HG03175 (cell line): Measurements from ENCODE around the gene CD300LF.

Source experiments
- ATAC-seq: cut with Tn5 transposase; IDR thresholded peaks from one replicate; pipeline ENCODE4 v1.9.1; 2021; ENCODE audit warnings: mild to moderate bottlenecking, moderate library complexity; ENCODE audit not compliant: unreplicated experiment

Gene CD300LF

DNA sequence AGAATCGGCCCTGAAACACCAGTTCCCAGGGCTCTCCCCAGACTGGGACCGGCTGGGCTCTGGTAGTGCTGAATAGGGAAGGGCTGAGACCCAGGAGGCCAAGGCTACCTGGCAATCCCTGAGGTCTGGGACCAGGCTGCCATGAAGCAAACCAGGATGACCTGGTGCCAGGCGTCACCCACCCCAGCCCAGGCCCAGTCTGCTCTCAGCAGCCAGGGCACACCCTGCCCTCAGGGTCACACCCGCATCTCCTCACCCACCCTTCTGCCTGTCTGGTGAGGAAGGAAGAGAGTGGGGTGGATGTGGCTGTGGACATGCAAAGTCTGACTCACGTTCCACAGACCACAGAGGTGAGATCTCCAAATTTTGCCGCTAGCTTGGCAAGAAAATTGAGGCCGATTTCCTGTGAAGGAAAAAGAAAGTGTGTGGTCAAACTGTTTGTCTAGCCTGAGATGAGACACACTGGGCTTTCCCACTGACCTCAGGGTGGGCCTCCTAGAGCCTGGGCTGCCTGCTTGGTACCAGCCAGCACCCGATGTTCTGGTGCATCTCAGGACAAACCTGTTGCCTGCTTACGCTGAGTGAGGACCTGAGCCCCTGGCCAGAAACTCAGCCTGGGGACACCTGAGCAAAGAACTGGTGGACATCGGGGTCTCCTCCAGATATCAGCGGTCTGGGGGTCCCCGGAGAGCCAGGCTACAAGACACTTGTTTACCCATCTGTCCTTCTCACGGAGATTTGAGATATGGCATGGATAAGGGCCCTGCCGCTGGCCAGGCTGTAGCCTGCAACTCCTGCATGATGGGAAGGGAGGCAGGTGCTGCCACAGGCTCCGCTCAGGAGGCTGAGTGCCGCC, 18.0 kb upstream of the CD300LF start:
- ATAC-seq: peak; percentile 60

DNA sequence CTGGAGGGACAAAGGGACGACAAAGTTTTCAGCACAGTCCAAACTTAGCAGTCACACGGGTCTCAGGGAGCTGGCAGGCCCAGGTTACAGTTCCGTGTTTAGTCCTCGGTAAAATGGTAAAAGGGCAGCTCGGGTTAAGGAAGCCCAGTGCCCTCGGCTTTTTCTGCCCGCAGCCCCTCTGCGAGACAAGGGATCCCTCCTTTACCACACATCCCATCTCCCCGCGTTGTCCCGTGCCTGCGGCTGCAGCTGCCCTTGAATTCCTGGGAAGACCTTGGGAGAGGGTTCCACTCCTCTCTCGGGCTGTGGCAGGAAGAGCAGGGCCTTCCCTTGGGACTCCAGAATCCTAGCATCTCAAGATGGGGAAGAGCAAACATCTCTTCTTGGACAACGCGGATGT, 17.1 kb upstream of the CD300LF start:
- ATAC-seq: no peak

DNA sequence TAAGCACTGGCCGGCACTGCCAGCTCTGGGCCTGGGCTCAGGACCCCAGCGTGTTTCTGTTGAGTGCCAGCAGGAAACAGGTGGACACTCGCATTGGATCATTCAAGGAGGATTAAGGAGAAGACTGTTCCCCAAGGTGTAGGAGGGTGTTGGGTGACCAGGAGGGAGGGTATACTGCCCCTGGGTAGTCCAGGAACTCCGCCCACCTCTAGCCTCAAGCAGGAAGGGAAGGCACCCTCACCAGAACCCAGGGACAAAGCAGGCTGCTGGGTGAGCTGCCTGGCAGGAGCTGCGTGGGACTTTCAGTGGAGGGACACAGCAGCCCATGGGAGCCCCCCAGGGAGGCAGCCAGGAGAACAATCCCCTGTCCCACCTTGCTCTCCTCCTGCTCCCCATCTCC, 16.6 kb upstream of the CD300LF start:
- ATAC-seq: no peak

DNA sequence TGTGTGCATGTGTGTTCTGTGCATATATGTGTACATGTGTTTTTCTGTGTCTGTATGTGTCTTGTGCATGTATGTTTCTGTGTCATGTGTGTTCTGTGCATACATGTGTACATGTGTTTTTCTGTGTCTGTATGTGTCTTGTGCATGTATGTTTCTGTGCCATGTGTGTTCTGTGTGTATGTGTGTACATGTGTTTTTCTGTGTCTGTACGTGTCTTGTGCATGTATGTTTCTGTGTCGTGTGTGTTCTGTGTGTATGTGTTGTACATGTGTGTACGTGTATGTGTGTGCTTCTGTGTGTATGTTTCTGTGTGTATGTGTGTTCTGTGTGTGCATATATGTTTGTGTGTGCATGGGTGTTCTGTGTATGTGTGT, 16.0 kb upstream of the CD300LF start:
- no peak for ATAC-seq

DNA sequence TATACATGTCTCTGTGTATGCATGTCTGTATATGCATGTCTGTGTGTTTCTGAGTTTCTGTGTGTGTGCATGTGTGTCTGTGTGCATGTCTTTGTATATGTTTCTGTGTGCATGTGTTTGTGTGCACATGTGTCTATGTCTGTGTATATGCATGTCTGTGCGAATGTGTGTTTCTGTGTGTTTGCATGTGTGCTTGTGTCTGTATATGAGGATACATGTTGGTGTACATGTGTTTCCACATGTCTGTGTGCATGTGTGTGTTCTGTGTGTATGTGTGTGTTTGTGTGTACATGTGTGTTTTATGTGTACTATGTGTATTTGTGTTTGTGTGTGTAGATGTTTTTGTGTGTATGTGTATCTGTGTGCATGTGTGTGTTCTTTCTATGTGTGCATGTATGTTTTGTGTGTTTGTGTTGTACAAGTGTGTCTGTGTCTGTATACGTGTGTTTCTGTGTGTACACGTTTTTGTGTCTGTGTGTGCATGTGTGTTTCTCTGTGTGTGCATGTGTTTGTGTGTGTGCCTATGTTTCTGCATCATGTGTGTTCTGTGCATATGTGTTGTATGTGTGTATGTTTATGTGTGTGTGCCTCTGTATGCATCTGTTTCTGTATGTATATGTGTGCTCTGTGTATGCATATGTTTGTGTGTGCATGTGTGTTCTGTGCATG, 15.4 kb upstream of the CD300LF start:
- ATAC-seq: no peak

DNA sequence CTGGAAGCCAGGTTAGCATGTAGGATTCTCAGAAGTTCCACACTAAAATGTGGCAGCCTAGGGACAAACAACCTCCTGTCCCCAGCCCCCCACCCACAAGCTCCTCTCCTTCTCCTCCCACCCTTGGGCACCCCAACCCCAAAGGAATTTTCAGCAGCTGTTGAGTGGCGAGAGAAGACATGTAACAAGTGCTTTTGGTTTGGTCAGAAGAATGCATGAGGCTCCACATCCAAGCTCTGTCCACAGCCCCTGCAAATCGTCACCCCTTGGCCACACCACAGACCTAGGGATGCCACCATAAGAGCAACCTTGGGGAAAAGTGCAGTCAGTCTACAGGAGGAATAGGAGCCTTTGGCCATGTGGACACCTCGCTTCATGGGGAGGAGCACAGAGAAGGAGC, 12.4 kb upstream of the CD300LF start:
- no peak for ATAC-seq

DNA sequence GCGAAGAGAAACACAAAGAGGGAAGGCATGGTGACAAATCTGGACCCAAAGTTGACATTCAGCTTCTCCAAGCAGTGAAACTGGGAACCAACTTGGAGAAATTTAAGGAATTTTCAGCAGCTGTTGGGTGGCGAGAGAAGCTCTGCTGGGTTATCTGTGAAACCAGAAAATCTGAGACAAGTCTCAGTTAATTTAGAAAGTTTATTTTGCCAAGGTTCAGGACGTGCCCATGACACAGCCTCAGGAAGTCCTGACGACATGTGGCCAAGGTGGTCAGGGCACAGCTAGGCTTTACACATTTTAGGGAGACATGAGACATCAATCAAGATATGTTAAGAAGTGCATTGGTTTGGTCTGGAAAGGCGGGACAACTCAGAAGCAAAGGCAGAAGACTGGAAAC, 11.2 kb upstream of the CD300LF start:
- no peak for ATAC-seq

DNA sequence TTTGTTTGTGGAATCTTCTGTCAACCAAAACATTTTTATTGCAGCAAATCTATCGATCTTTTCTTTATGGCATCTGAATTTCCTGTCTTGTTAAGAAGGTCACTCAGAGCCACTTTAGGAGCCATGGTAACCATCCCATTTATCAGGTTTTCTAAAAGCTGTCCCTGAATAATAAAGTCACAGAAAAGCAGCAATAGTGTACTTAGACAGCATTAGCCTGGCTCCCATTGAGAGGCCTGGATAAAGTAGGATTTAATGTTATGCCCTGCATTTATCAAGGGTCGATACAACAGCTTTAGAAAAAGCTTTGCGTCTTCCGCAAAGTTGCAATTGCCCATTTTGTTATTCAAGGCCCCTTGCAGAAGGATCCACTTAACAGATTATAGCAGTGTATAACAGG, 10.1 kb upstream of the CD300LF start:
- no peak for ATAC-seq

DNA sequence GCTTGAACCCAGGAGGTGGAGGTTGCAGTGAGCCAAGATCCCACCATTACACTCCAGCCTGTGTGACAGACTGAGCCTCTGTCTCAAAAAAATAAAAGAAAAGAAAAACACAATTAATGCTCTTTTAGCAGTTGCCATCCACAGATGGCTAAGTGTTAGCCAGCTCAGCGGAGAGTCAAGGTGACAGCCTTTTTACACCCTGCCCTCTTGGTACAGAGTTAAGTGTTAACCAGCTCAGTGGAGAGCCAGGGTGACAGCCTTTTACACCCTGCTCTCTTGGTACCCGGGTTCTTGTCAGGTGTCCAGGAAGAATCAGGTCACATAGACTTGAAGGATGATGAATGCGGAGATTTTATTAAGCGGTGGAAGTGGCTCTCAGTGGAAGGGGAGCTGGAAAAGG, 7.8 kb upstream of the CD300LF start:
- ATAC-seq: no peak

DNA sequence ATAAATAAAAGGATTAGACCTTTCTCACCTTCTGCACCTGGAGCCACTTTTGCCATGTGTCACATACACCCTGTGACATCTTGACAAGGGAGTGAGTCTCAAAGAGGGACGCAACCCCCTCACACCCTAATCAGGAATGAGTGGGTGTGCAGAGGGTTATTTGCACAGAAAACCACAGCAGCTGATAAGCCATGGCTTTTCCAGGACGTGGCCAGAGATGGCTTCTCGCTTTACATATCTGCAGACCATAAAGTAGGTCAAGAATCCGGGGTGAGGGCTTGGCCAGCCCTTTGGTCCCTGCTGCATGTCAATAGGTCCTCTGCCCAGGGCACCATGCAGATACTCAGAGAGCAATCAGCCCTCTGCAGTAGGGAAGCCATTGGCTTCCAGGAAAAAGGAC, 2.4 kb upstream of the CD300LF start:
- no peak for ATAC-seq

DNA sequence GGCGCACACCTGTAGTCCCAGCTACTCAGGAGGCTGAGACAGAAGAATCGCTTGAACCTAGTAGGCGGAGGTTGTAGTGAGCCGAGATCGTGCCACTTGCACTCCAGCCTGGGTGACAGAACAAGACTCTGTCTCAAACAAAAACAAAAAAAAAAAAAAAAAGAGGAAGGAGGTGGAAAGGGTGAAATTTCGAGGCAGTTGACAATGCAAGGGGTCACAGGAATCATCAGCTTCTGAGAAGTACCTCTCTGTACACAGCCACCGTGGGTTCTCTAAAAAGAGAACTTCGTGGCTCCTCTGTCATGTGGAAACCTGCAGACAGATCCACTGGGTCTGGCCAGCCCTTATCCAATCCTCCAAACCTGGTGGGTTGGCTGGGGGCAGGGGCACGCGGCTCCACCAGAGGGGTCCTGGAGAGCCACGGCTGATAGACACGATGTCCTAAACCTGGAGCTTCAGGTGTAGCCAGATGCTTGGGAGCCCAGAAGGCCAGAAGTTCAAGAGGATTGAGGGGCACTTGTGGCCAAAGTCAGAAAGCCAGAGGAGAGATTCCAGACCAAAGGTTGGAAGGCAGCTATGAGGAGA, 540 bp upstream of the CD300LF start:
- no peak for ATAC-seq

DNA sequence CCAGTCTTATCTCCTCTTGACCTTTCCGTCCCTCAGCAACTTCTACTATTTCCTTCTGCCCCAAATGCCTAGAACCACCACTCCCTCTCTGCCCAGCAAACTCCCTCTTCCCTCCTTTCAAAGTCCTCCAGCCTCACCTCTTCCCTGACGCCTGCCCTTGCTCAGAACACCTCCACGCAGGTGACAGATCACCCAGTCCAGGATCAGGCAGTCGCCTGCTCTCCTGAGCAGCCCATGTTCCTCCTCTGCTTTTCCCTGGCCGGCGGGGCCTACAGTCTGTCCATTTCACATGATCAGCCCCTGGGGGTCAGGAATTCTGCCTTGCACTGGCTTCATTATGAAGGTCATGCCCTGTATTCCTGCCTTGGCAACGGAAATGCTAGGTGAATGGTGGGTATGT, 422 bp downstream of the CD300LF start:
- ATAC-seq: no peak

DNA sequence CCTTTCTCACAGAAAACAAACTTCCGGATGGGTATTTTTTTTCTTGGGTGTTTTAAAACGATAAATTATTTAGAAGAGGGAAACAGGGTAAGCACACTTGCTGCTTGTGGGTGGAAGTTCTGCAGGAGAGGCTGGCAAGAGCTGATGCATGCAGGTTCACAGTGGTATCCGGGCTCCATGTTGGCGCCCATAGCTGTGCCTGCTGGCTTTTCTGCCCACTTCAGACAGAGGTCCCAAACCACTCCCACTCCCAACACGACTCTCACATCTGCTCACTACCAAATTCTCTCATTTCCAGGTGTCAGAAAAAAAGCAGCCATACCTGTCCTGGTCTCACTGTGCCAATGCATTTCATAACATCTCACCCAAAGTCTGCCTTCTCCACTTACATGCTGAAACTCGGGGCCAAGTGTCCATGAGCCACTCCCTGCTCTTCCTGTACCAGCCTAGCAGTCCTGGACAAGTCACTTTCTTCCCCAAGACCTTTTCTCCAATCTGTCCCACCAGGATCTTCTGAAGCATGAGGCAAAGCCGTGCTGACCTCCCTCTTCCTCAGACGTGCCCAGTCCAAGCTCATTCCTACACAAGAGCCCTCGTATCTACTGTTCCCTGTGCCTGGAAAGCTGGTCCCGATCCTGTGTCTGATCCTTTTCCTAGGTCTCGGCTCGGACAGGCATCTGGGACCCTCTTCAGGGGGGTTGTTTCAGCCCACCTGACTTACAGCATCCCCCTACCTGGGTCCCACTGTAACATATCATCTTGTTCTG, 1.5 kb downstream of the CD300LF start:
- no peak for ATAC-seq

DNA sequence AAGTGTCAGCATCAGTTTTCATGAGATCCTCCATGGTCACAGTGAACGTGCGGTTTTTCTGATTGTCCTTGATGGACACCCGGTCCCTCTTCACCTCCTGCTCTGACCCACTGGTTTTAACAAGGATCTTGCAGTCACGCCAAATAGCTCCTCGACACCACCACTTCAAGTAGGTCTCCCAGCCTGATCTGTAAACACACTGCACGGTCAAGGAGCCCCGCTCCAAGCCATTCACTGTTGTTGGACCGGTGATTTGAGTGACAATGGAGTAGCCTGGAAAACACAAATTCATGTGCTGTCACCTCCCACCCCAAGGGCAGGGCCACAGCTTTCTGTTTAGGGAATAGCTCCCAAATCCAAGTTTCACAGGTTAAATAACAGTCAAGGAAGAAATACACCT, 8.2 kb downstream of the CD300LF start:
- ATAC-seq: no peak

DNA sequence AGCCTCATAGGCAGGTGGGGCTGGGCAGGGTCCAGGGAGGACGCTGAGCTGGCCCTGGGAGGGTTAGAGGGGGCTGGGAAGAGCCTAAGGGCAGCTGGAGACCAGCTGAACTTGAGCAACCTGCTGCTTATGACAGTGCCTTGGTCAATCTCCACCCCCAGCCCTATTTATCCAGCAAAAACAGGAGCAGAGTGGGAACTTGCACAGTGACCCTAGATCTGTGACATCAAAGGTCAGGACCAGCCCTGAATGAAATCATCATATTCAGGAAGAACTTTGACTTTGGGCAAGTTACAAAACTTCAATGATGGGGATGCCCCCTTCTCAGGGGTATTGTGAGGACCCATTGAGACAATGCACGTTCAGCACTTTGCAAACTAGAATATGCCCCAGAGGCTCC, 9.4 kb downstream of the CD300LF start:
- ATAC-seq: no peak

DNA sequence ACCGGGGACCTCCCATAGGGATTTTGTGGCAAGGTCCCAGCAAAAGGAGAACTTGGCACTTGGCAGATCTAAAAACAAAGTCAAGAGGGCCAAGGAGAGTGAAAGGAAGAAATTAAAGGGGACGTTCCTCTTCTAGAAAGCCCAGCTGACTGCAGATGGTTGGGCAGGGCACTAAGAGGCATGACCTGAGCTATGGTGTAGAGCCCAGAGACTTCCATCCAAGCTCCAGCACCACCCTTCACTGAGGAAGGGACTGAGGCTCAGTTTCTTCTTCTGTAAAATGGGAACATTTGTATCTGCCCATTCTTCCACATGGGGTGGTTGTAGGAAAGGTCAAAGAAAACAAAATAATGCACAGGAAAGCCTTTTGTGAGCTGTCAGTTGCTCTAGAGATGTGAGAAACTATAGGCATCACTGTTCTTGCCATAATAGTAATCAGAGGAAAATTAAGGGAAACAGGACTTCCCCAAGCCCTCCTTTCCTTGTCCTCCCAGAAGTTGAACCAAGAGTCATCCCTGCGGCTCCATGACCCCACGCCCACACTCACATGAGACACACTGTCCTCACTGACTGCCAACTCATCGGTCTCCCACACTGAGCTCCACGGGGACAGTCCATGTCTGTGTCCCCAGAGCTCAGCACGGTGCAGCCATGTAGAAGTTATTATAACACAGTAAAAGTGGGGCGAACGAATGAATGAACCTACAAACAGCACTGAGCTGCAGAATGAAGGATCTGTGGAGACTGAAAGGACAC, 10.4 kb downstream of the CD300LF start:
- no peak for ATAC-seq

DNA sequence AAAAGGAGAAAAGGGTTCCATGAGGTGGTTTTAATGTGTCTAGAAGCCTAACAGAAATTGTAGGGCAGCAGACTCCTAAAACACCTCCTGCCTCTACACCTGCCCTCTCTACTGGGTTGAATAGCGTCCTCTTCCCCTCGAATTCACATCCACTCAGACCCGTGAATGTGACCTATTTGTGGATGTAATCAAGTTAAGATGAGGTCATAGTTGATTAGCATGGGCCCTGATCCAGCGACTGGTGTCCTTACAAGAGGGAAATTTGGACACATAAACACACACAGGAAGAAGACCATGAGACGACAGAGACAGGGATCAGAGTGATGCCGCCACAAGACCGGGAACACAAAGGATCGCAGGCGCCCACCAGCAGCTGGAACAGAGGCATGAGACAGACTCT, 13.5 kb downstream of the CD300LF start:
- ATAC-seq: no peak

DNA sequence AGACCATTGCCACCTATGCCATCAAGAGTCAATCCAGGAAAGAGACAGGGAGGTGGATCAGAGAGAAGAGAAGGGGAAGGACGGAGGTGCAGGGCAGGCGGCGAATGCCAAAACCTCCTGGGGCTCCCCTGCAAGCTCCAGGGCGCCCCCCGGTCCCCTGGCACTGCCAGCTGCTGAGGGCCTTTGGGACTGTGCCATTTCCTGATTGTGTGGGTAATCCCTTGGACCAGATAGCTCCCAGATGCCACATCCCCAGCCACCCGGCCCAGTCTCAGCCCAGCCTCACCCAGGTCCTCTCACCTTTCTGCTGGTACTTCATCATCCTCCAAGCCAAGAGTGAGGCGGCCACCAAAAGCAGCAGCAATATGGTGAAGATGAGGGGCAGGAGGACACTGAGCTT, 14.7 kb downstream of the CD300LF start:
- no peak for ATAC-seq

DNA sequence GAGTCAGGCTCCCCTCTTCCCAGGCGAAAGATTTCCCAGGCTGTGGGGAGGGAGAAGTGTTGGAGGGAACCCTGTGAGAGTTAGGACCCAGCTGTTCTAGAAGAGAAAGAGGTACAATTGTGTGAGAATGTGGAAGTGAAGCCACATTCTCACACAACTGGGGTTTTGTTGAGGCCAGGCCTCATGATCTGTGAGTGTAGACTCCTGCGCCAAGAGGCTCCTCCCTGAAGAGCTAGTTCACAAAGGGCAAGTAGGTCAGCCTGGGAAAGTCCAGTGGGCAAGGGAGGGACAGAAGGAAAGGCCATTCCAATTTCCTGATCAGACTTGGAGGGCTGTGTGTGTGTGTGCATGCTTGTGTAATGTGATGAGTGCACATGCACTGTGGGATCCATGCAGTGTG, 15.2 kb downstream of the CD300LF start:
- no peak for ATAC-seq

DNA sequence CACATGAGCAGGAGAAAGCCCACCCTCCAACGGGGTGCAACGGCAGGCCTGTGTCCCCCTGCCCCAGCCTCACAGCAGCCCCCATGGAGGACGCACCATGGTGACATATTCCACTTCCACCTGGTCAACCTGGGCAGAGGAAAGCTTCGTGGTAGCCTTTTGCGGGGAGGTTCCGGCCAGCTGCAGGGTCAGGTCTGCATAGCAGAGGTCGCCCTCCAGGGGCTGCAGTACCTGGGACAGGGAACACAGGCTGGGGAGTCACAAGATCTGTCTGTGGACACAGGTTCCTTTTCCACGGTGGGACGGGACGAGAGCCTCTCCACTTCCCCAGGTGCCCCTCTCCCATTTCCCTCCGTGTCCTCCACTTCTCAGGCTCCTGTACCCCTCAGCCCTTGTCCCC, 17.1 kb downstream of the CD300LF start:
- ATAC-seq: no peak

DNA sequence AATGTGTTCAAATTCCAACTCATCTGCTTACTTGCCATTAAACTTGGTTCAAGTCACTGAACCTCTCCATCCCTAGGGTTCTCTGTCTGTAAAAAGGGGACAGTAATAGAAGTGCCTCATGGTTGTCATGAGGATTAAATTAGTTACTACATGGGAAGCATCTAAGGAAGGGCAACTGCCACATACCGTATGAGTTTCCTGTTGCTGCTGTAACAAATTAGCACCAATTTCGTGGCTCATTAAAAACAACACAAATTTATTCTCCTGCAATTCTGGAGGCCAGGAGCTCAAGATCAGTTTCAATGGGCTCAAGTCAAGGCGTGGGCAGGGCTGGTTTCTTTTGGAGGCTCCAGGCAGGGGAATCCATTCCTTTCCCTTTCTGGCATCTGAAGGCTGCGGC, 18.6 kb downstream of the CD300LF start:
- no peak for ATAC-seq
